ENCODE data around the gene LRRC59. TPM values are rescaled to one million over a fixed set of nuclear protein-coding genes. Genes with fewer than 3 reads are reported as not detected.
A peak's percentile ranks its signal among the peaks of the same experiment; 100 is the strongest.

The LRRC59 gene
- 113 and 117 TPM in 2 replicates for total RNA-seq

GRCh38 chr17:50397111-50397918, at the start of gene LRRC59:
LRRC59 (minus strand) TSS chr17:50397523; CDS start chr17:50397317, 206 bp downstream.
- peak within 1 kb of the TSS; percentile 90 for H3K27ac Mint-ChIP-seq
- intact Hi-C loops (cut with micrococcal nuclease): loop anchor here (1.0 to 5.0 kb wide), 4 partner anchors 24 to 51 kb away; partner anchors contain the start of genes ACSF2, EME1, MRPL27 and XYLT2
- H3K4me1 Mint-ChIP-seq: peaks cover 28% of the 10 kb centered on the region
- H3K4me3 Mint-ChIP-seq: peak within 1 kb of the TSS; percentile 92
- no peaks in the 10 kb centered on the region for H3K27me3 Mint-ChIP-seq
- peaks cover 33% of the 10 kb centered on the region for H3K36me3 Mint-ChIP-seq (ENCODE audit: low read depth)
- H3K9me3 Mint-ChIP-seq: no peaks in the 10 kb centered on the region
- DNase-seq: peak; percentile 99

- intact Hi-C loops (cut with micrococcal nuclease): no loop called here
- H3K4me1 Mint-ChIP-seq: no peaks in the 10 kb centered on the region
- no peaks in the 10 kb centered on the region for H3K27me3 Mint-ChIP-seq
- no peaks in the 10 kb centered on the region for H3K9me3 Mint-ChIP-seq
- no peak overlapping the region for H3K27ac Mint-ChIP-seq
- no peak for DNase-seq
- H3K36me3 Mint-ChIP-seq (ENCODE audit: low read depth): no peaks in the 10 kb centered on the region
- H3K4me3 Mint-ChIP-seq: no peak overlapping the region
These were observed 48.5 kb upstream of the LRRC59 start for GRCh38 chr17:50445730-50446325.

- Mint-ChIP-seq H3K4me3 (no peak overlapping the region), H3K27me3 (no peaks in the 10 kb centered on the region), H3K4me1 (no peaks in the 10 kb centered on the region), H3K36me3 (ENCODE audit: low read depth) (no peaks in the 10 kb centered on the region), H3K27ac (no peak overlapping the region), H3K9me3 (no peaks in the 10 kb centered on the region)
- no peak for DNase-seq
- intact Hi-C loops (cut with micrococcal nuclease): no loop called here
These were observed 47.8 kb upstream of the LRRC59 start for GRCh38 chr17:50444841-50445715.

GRCh38 chr17:50443505-50443974, 46.2 kb upstream of the LRRC59 start:
- intact Hi-C loops (cut with micrococcal nuclease): no loop called here
- Mint-ChIP-seq H3K27me3 (no peaks in the 10 kb centered on the region), H3K36me3 (ENCODE audit: low read depth) (no peaks in the 10 kb centered on the region), H3K9me3 (no peaks in the 10 kb centered on the region), H3K27ac (no peak overlapping the region), H3K4me3 (no peak overlapping the region), H3K4me1 (no peaks in the 10 kb centered on the region)
- no peak for DNase-seq

GRCh38 chr17:50440838-50441829, 43.8 kb upstream of the LRRC59 start:
- Mint-ChIP-seq H3K9me3 (no peaks in the 10 kb centered on the region), H3K4me3 (no peak overlapping the region), H3K36me3 (ENCODE audit: low read depth) (no peaks in the 10 kb centered on the region), H3K4me1 (no peaks in the 10 kb centered on the region), H3K27me3 (no peaks in the 10 kb centered on the region), H3K27ac (no peak overlapping the region)
- intact Hi-C loops (cut with micrococcal nuclease): no loop called here
- no peak for DNase-seq

- no peaks in the 10 kb centered on the region for H3K36me3 Mint-ChIP-seq (ENCODE audit: low read depth)
- intact Hi-C loops (cut with micrococcal nuclease): no loop called here
- no peak overlapping the region for H3K4me3 Mint-ChIP-seq
- no peaks in the 10 kb centered on the region for H3K27me3 Mint-ChIP-seq
- H3K4me1 Mint-ChIP-seq: no peaks in the 10 kb centered on the region
- H3K9me3 Mint-ChIP-seq: no peaks in the 10 kb centered on the region
- no peak overlapping the region for H3K27ac Mint-ChIP-seq
- no peak for DNase-seq
These were observed 43.0 kb upstream of the LRRC59 start for GRCh38 chr17:50440172-50440837.

- H3K9me3 Mint-ChIP-seq: no peaks in the 10 kb centered on the region
- H3K27me3 Mint-ChIP-seq: no peaks in the 10 kb centered on the region
- intact Hi-C loops (cut with micrococcal nuclease): no loop called here
- no peak overlapping the region for H3K27ac Mint-ChIP-seq
- H3K36me3 Mint-ChIP-seq (ENCODE audit: low read depth): no peaks in the 10 kb centered on the region
- no peak for DNase-seq
- no peaks in the 10 kb centered on the region for H3K4me1 Mint-ChIP-seq
- H3K4me3 Mint-ChIP-seq: no peak overlapping the region
These were observed 41.7 kb upstream of the LRRC59 start for GRCh38 chr17:50439008-50439407.

GRCh38 chr17:50437409-50437808, 40.1 kb upstream of the LRRC59 start:
- no peaks in the 10 kb centered on the region for H3K4me1 Mint-ChIP-seq
- no peak overlapping the region for H3K4me3 Mint-ChIP-seq
- no peak overlapping the region for H3K27ac Mint-ChIP-seq
- no peak for DNase-seq
- intact Hi-C loops (cut with micrococcal nuclease): no loop called here
- no peaks in the 10 kb centered on the region for H3K9me3 Mint-ChIP-seq
- H3K27me3 Mint-ChIP-seq: no peaks in the 10 kb centered on the region
- H3K36me3 Mint-ChIP-seq (ENCODE audit: low read depth): no peaks in the 10 kb centered on the region

GRCh38 chr17:50432125-50432762, 34.9 kb upstream of the LRRC59 start:
- DNase-seq: no peak
- Mint-ChIP-seq H3K36me3 (ENCODE audit: low read depth) (peaks cover 1% of the 10 kb centered on the region), H3K4me3 (no peak overlapping the region), H3K4me1 (peaks cover 9% of the 10 kb centered on the region), H3K9me3 (no peaks in the 10 kb centered on the region), H3K27me3 (no peaks in the 10 kb centered on the region), H3K27ac (no peak overlapping the region)
- intact Hi-C loops (cut with micrococcal nuclease): no loop called here

GRCh38 chr17:50430821-50431618, 33.7 kb upstream of the LRRC59 start:
- intact Hi-C loops (cut with micrococcal nuclease): no loop called here
- DNase-seq: no peak

GRCh38 chr17:50429793-50430192, 32.5 kb upstream of the LRRC59 start:
- Mint-ChIP-seq H3K27me3 (no peaks in the 10 kb centered on the region), H3K9me3 (no peaks in the 10 kb centered on the region), H3K4me3 (no peak overlapping the region), H3K36me3 (ENCODE audit: low read depth) (peaks cover 1% of the 10 kb centered on the region), H3K27ac (no peak overlapping the region), H3K4me1 (peaks cover 21% of the 10 kb centered on the region)
- DNase-seq: no peak
- intact Hi-C loops (cut with micrococcal nuclease): no loop called here

More at GRCh38 chr17:50430821-50431618, 33.7 kb upstream of the LRRC59 start:
- Mint-ChIP-seq H3K4me3 (no peak overlapping the region), H3K36me3 (ENCODE audit: low read depth) (peaks cover 1% of the 10 kb centered on the region), H3K4me1 (peaks cover 15% of the 10 kb centered on the region), H3K27ac (no peak overlapping the region), H3K9me3 (no peaks in the 10 kb centered on the region), H3K27me3 (no peaks in the 10 kb centered on the region)

All from activated CD4-positive, alpha-beta T cell treated with anti-CD3 and anti-CD28 coated beads, Interleukin-2, amount 10 ng/mL, durations not matched to agents 24 days and 14 days (primary cell).